Stomach (tissue), 9 donors: Measurements from ENCODE around the gene P3H3. TPM values are rescaled to one million over a fixed set of nuclear protein-coding genes. Genes with fewer than 3 reads are reported as not detected.
"Not testable (repeated sequence)": the region's sequence is repeated elsewhere in the genome, so short reads cannot be mapped to it uniquely, and the experiment has no call there.

Source experiments
- DNase-seq, 2 donors: peaks; one replicate each; pipeline versions ENCODE4 v3.0.0 to v3.0.0-alpha.2; 2013 to 2019
- H3K27ac ChIP-seq, 5 donors: fragments of 200-600 bp in 4 of 5; sonication (generic) in 4 of 5; one replicate each; pipeline ENCODE4 v1.5.1; 2013 to 2019; ENCODE audit warnings: mild to moderate bottlenecking in 1 of 5, moderate library complexity in 1 of 5
- H3K27me3 ChIP-seq, 3 donors: fragments of 200-600 bp; sonication (generic); one replicate each; pipeline ENCODE4 v1.5.1; 2017 to 2019; ENCODE audit warnings: mixed run types in 1 of 3
- H3K36me3 ChIP-seq, 4 donors: fragments of 200-600 bp; sonication (generic); 1 replicate in 3 of 4; 2 replicates in 1 of 4; pipeline ENCODE4 v1.5.1; 2016 to 2019
- H3K4me1 ChIP-seq, 4 donors: fragments of 200-600 bp; sonication (generic); one replicate each; pipeline ENCODE4 v1.5.1; 2016 to 2019
- H3K4me3 ChIP-seq, 4 donors: fragments of 200-600 bp; sonication (generic) in 3 of 4; one replicate each; pipeline ENCODE4 v1.5.1; 2016 to 2019; ENCODE audit warnings: mild to moderate bottlenecking in 1 of 4
- H3K9me3 ChIP-seq, 4 donors: fragments of 200-600 bp; sonication (generic); one replicate each; pipeline ENCODE4 v1.5.1; 2016 to 2019
- EP300 ChIP-seq: sonication (generic); formaldehyde crosslinking; IDR thresholded peaks from one replicate; pipeline ENCODE4 v1.6.1; 2017; ENCODE audit warnings: antibody characterized with exemption
- POLR2A ChIP-seq, 4 donors: fragments of 450-650 bp; IDR thresholded peaks; one replicate each; pipeline ENCODE4 v1.6.1; 2016; ENCODE audit warnings: antibody characterized with exemption in 4 of 4, control low read depth in 2 of 4, mild to moderate bottlenecking in 1 of 4, moderate library complexity in 1 of 4
- POLR2AphosphoS5 ChIP-seq, 3 donors: sonication (generic); formaldehyde crosslinking; IDR thresholded peaks; one replicate each; pipeline ENCODE4 v1.6.1; 2016; ENCODE audit warnings: antibody characterized with exemption in 3 of 3
- WGBS, 5 donors: extraction: QIAGEN DNeasy Blood & Tissue Kit in 3 of 5; methylation state at CpG; one replicate each; pipeline versions ENCODE4 v1.1.5 to v1.1.7; 2013 to 2018; 5-methylcytosine and 5-hydroxymethylcytosine counted together
- intact Hi-C: fragments of 100-400 bp; cut with DNase I; formaldehyde crosslinking; loops from one replicate; pipeline ENCODE4 v1.15.1; 2023; ENCODE audit warnings: low total_unique reads
- polyA plus RNA-seq, 3 donors: library from polyadenylated mRNA; stranded (reverse); fragments of 200-250 nt; gene quantifications; one replicate each; pipeline ENCODE4 v1.2.3, GENCODE V29; 2013
- total RNA-seq, 5 donors: library from RNA; depleted of rRNA; stranded (reverse); fragments of >200 nt; gene quantifications; one replicate each; pipeline versions ENCODE4 v1.1.0 to v1.2.3, GENCODE V29; 2014 to 2016
- TF ChIP-seq, protein P1 (sequence below), 7 experiments: fragments of 450-650 bp in 4 of 7; fragments of 200-600 bp in 3 of 7; sonication (generic) in 3 of 7; IDR thresholded peaks; one replicate each; pipeline ENCODE4 v1.5.1; 2016 to 2019; ENCODE audit warnings: antibody characterized with exemption in 7 of 7, control low read depth in 2 of 7, mild to moderate bottlenecking in 1 of 7
- donor health status: healthy with polysubstance abuse.
- donor health status: Bipolar disorder and iron deficiency.
- donor health status: healthy.

The P3H3 gene
- total and polyA plus RNA-seq, 8 donors, result 7.0 to 41.1 (median 15.6) TPM

DNA sequence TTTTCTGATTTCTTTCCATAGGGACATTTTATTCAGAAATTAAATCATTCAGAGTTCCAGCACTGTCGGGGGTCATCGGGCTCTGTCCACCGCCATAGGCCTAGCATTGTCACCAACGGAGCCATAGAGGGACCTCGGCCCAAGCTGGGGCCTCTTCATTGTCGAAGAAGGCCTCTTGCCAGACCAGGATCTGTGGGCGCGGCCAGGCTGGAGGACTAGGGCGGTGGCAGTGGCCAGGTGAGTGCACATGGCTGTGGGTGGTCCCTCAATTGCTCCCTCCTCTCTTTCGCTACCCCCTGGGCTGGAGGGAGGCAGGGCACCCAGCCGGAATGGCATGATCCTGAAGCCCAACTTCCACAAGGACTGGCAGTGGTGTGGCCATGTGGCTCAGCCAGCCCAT lies 55.5 kb downstream of the P3H3 start:
- 79 to 93% (median 85%) methylated on average over 9 to 11 of the region's 11 CpGs for WGBS, 5 donors
- intact Hi-C loops, result no loop called here
- peaks cover 3 to 38% (median 28%) of the 10 kb centered on the region in 4 donors for H3K36me3 ChIP-seq
- TF ChIP-seq EP300, result no peak
- TF ChIP-seq, protein P1, sequence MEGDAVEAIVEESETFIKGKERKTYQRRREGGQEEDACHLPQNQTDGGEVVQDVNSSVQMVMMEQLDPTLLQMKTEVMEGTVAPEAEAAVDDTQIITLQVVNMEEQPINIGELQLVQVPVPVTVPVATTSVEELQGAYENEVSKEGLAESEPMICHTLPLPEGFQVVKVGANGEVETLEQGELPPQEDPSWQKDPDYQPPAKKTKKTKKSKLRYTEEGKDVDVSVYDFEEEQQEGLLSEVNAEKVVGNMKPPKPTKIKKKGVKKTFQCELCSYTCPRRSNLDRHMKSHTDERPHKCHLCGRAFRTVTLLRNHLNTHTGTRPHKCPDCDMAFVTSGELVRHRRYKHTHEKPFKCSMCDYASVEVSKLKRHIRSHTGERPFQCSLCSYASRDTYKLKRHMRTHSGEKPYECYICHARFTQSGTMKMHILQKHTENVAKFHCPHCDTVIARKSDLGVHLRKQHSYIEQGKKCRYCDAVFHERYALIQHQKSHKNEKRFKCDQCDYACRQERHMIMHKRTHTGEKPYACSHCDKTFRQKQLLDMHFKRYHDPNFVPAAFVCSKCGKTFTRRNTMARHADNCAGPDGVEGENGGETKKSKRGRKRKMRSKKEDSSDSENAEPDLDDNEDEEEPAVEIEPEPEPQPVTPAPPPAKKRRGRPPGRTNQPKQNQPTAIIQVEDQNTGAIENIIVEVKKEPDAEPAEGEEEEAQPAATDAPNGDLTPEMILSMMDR (IDR thresholded peaks at IDR 0.05), result no peak
- no peak for TF ChIP-seq POLR2AphosphoS5 (IDR thresholded peaks at IDR 0.05)
- TF ChIP-seq POLR2A (IDR thresholded peaks at IDR 0.05), result no peak
- H3K27ac ChIP-seq, result no peak overlapping the region
- H3K27me3 ChIP-seq, result no peaks in the 10 kb centered on the region
- H3K9me3 ChIP-seq, result no peaks in the 10 kb centered on the region
- H3K4me1 ChIP-seq, result peaks cover 0 to 12% (median 6%) of the 10 kb centered on the region in 4 donors
- no peak overlapping the region for H3K4me3 ChIP-seq
- no peak for DNase-seq

DNA sequence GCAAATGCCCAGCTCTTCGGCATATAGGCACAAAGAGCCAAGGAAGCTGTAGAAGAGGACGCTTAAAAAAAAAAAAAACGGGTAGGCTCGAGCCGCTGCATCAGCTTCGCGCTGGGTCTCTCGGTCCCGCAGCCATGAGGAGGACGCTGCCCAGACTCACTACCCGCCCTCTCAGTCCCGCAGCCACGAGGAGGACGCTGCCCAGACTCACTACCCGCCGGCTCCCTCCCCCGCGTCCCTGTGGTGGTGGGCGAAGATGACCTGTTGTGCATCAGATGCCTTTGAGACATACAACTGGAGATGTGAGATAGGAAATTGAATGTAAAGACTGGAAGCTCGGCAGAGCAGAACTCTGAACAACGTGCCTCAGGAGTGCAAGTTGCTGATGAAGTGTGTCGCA lies 56.3 kb downstream of the P3H3 start:
- intact Hi-C loops, result no loop called here
- 81 to 85% (median 83%) methylated on average over 22 of the region's 22 CpGs for WGBS, 5 donors
- no peaks in the 10 kb centered on the region for H3K9me3 ChIP-seq

DNA sequence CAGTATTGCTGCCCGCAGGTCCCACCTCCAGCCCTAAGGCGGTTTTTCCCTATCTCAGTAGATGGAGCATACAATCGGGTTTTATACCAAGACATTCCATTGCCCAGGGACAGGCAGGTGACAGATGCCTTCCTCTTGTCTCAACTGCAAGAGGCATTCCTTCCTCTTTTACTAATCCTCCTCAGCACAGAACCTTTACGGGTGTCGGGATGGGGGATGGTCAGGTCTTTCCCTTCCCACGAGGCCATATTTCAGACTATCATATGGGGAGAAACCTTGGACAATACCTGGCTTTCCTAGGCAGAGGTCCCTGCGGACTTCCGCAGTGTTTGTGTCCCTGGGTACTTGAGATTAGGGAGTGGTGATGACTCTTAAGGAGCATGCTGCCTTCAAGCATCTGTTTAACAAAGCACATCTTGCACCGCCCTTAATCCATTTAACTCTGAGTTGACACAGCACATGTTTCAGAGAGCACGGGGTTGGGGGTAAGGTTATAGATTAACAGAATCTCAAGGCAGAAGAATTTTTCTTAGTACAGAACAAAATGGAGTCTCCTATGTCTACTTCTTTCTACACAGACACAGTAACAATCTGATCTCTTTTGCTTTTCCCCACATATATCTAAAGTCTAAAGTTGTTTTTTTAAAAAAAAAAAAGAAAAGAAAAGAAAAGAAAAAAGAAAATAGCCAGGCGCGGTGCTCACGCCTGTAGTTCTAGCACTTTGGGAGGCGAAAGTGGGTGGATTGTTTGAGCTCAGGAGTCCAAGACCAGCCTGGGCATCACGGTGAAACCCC lies 58.2 kb downstream of the P3H3 start:
- Histone ChIP-seq H3K4me1 (peaks cover 1 to 13% (median 7%) of the 10 kb centered on the region in 4 donors), H3K36me3 (peaks cover 3 to 38% (median 28%) of the 10 kb centered on the region in 4 donors), H3K27ac (peak overlapping the region in 2 of 5 donors; percentile 42 to 59)
- 52 to 74% (median 56%) methylated on average over 8 to 12 of the region's 15 CpGs for WGBS, 5 donors
- H3K9me3 ChIP-seq, DNase-seq, intact Hi-C loops, H3K27me3 ChIP-seq, H3K4me3 ChIP-seq: not testable (repeated sequence)

More for the DNA sequence above, 56.3 kb downstream of the P3H3 start:
- peaks cover 0 to 12% (median 6%) of the 10 kb centered on the region in 4 donors for H3K4me1 ChIP-seq
- no peak overlapping the region for H3K27ac ChIP-seq
- H3K27me3 ChIP-seq, result no peaks in the 10 kb centered on the region
- H3K36me3 ChIP-seq, result peaks cover 3 to 38% (median 28%) of the 10 kb centered on the region in 4 donors
- H3K4me3 ChIP-seq, result no peak overlapping the region
- no peak for DNase-seq
- TF ChIP-seq POLR2A (IDR thresholded peaks at IDR 0.05), result no peak
- TF ChIP-seq EP300, result no peak
- TF ChIP-seq, protein P1 (IDR thresholded peaks at IDR 0.05), result no peak
- no peak for TF ChIP-seq POLR2AphosphoS5 (IDR thresholded peaks at IDR 0.05)

DNA sequence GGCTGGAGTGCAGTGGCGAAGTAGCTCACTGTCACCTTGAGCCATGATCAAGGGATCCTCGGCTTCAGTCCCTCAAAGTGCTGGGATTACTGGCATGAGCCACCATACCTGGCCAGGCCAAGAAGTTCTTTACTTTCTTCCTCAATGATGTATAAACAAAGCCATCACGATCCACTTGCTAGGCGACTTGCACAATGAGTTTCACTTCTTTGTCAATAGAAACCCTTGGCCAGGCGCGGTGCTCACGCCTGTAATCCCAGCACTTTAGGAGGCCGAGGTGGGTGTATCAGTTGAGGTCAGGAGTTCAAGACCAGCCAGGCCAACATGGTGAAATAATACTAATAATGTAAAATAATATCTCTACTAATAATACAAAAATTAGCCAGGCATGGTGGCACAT lies 59.3 kb downstream of the P3H3 start:
- whole genome bisulfite sequencing, 5 donors, result 38 to 63% (median 43%) methylated on average over 8 of the region's 8 CpGs
- Histone ChIP-seq H3K4me3 (no peak overlapping the region), H3K4me1 (peaks cover 5 to 22% (median 12%) of the 10 kb centered on the region in 4 donors), H3K9me3 (no peaks in the 10 kb centered on the region), H3K36me3 (peaks cover 3 to 32% (median 28%) of the 10 kb centered on the region in 4 donors), H3K27ac (peak overlapping the region in 2 of 5 donors; percentile 42 to 59), H3K27me3 (no peaks in the 10 kb centered on the region)
- intact Hi-C loops, result no loop called here
- TF ChIP-seq, protein P1 (IDR thresholded peaks at IDR 0.05), result no peak
- TF ChIP-seq POLR2A (IDR thresholded peaks at IDR 0.05), result no peak
- peak; percentile 55 to 66 for DNase-seq

DNA sequence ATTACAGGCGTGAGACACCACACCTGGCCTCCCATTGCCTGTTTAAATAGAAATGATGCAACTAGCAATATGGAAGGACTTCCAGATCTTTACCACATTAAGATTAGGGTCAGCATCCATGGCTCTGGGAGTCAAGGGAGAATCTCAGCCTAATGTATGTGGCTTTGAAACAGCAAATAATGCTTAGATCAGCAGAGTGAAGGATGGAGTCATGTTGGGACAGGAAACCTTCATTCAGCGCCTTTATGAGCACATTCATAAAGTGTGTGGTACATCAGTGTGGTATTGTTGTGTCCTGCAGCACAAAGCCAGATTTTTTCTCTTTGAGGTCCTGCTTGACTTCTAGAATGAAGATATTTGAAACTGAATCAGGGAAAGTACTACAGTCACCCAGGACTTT lies 60.2 kb downstream of the P3H3 start:
- no peak overlapping the region for H3K4me3 ChIP-seq
- H3K36me3 ChIP-seq, result peaks cover 3 to 24% (median 23%) of the 10 kb centered on the region in 4 donors
- intact Hi-C loops, result no loop called here
- no peak for DNase-seq
- no peak for TF ChIP-seq POLR2A (IDR thresholded peaks at IDR 0.05)
- TF ChIP-seq EP300, result no peak
- TF ChIP-seq, protein P1 (IDR thresholded peaks at IDR 0.05), result no peak
- TF ChIP-seq POLR2AphosphoS5 (IDR thresholded peaks at IDR 0.05), result no peak
- WGBS, 5 donors, result 89 to 97% (median 93%) methylated on average over 2 of the region's 2 CpGs
- H3K4me1 ChIP-seq, result peaks cover 5 to 22% (median 12%) of the 10 kb centered on the region in 4 donors
- no peak overlapping the region for H3K27ac ChIP-seq
- no peaks in the 10 kb centered on the region for H3K27me3 ChIP-seq
- no peaks in the 10 kb centered on the region for H3K9me3 ChIP-seq

DNA sequence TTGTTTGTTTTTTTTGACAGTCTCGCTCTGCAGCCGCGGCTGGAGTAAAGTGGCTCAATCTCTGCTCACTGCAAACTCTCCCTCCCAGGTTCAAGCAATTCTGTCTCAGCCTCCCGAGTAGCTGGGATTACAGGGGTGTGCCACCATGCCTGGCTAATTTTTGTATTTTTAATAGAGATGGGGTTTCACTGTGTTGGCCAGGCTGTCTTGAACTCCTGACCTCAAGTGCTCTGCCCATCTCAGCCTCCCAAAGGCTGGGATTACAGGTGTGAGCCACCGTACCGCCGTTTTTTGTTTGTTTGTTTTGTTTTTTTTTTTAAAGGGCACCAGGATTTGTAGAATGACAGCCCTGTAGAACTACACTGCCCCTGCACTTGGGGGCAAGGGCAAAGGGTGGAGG lies 60.6 kb downstream of the P3H3 start:
- H3K4me3 ChIP-seq, intact Hi-C loops, H3K27ac ChIP-seq, H3K27me3 ChIP-seq, H3K9me3 ChIP-seq, DNase-seq: not testable (repeated sequence)
- H3K4me1 ChIP-seq, result peaks cover 5 to 22% (median 12%) of the 10 kb centered on the region in 4 donors
- 70 to 75% (median 74%) methylated on average over 7 of the region's 7 CpGs for WGBS, 5 donors
- peaks cover 3 to 21% (median 19%) of the 10 kb centered on the region in 4 donors for H3K36me3 ChIP-seq
